ENCODE measurements around the gene MGAT3. TPM values are rescaled to one million over a fixed set of nuclear protein-coding genes. Genes with fewer than 3 reads are reported as not detected.
A peak's percentile ranks its signal among the peaks of the same experiment; 100 is the strongest.

The MGAT3 gene
- polyA plus RNA-seq, 1 of the 3 experiments (the other 2 are of a cell fraction): 0.16 TPM

GRCh38 chr22:39524089-39524752 lies 67.4 kb downstream of the MGAT3 start:
- no peak overlapping the region for H3K4me2 ChIP-seq
- 97% methylated on average over 5 of the region's 13 CpGs for WGBS (ENCODE audit: low lambda C conversion rate)
- H3K27ac ChIP-seq (ENCODE audit: low read depth in 2 of 2, low read length in 1 of 2): no peak overlapping the region
- no peak overlapping the region for H3K9ac ChIP-seq
- H3K9me3 ChIP-seq: no peaks in the 10 kb centered on the region
- peaks cover 40% of the 10 kb centered on the region for H3K79me2 ChIP-seq (ENCODE audit: insufficient read depth)
- H2AFZ ChIP-seq (ENCODE audit: low read depth): no peak overlapping the region
- no peak overlapping the region for H3K4me3 ChIP-seq (ENCODE audit: low read depth in 2 of 2, low read length in 1 of 2)
- H3K36me3 ChIP-seq (replicated peaks in 1 of 2; ENCODE audit: control insufficient read depth in 1 of 2, insufficient read depth in 2 of 2, low read length in 1 of 2): peaks cover 14 to 20% of the 10 kb centered on the region in 2 experiments
- peaks cover 0 to 24% of the 10 kb centered on the region in 2 experiments; a peak in 1 of 4 replicates for H3K4me1 ChIP-seq (ENCODE audit: control insufficient read depth in 1 of 2, insufficient read depth in 2 of 2, low read depth in 1 of 2, low read length in 1 of 2)
- TF ChIP-seq POLR2AphosphoS5 (IDR thresholded peaks at IDR 0.05; ENCODE audit: low read depth, low read length) (peak; percentile 51; the same call in 1 of the 2 replicates), EZH2phosphoT487 (IDR thresholded peaks at IDR 0.05; ENCODE audit: borderline replicate concordance, low read depth) (no peak)
- POLR2A ChIA-PET: interaction anchor here (0.6 to 2.2 kb wide), 4 partner anchors 26 to 762 kb away, joined by 3 to 7 read pairs (median 4); no protein-coding TSS in a partner anchor
- no peaks in the 10 kb centered on the region for H3K9me2 ChIP-seq
- H3K27me3 ChIP-seq (ENCODE audit: insufficient read depth): no peaks in the 10 kb centered on the region
- peaks cover 67% of the 10 kb centered on the region for H4K20me1 ChIP-seq (ENCODE audit: insufficient read depth)
- H3F3A ChIP-seq (replicated peaks; ENCODE audit: insufficient read depth): peaks cover 25% of the 10 kb centered on the region
- DNase-seq: no peak
- CTCF ChIA-PET: interaction anchor here (0.6 to 1.7 kb wide), 6 partner anchors 11 to 124 kb away, joined by 3 to 8 read pairs (median 4); partner anchors contain the start of gene TAB1

GRCh38 chr22:39524753-39525657 lies 68.2 kb downstream of the MGAT3 start:
- no peak overlapping the region for H3K4me3 ChIP-seq (ENCODE audit: low read depth in 2 of 2, low read length in 1 of 2)
- no peak overlapping the region for H3K9ac ChIP-seq
- peaks cover 14 to 23% of the 10 kb centered on the region in 2 experiments for H3K36me3 ChIP-seq (replicated peaks in 1 of 2; ENCODE audit: control insufficient read depth in 1 of 2, insufficient read depth in 2 of 2, low read length in 1 of 2)
- TF ChIP-seq CHD2 (IDR thresholded peaks at IDR 0.05; ENCODE audit: low read length, partially characterized antibody) (no peak), TCF12 (IDR thresholded peaks at IDR 0.05) (no peak)
- H3K9me3 ChIP-seq: no peaks in the 10 kb centered on the region
- no peaks in the 10 kb centered on the region for H3K9me2 ChIP-seq
- 98% methylated on average over 4 of the region's 10 CpGs for WGBS (ENCODE audit: low lambda C conversion rate)
- no peak for DNase-seq
- no peak overlapping the region for H2AFZ ChIP-seq (ENCODE audit: low read depth)
- H3K4me1 ChIP-seq (ENCODE audit: control insufficient read depth in 1 of 2, insufficient read depth in 2 of 2, low read depth in 1 of 2, low read length in 1 of 2): peaks cover 4 to 29% of the 10 kb centered on the region in 2 experiments; a peak in 2 of 4 replicates
- H4K20me1 ChIP-seq (ENCODE audit: insufficient read depth): peaks cover 67% of the 10 kb centered on the region
- no peaks in the 10 kb centered on the region for H3K27me3 ChIP-seq (ENCODE audit: insufficient read depth)
- CTCF ChIA-PET: interaction anchor here (0.9 to 1.7 kb wide), 4 partner anchors 10 to 125 kb away, joined by 3 to 8 read pairs (median 4); partner anchors contain the start of gene TAB1
- no peak overlapping the region for H3K4me2 ChIP-seq
- no peak overlapping the region for H3K27ac ChIP-seq (ENCODE audit: low read depth in 2 of 2, low read length in 1 of 2)
- POLR2A ChIA-PET: interaction anchor here (0.7 to 1.0 kb wide), 2 partner anchors 158 to 205 kb away, joined by 3 read pairs; no protein-coding TSS in a partner anchor
- peaks cover 40% of the 10 kb centered on the region for H3K79me2 ChIP-seq (ENCODE audit: insufficient read depth)
- H3F3A ChIP-seq (replicated peaks; ENCODE audit: insufficient read depth): peaks cover 25% of the 10 kb centered on the region

- 100% methylated on average over 2 of the region's 4 CpGs for WGBS (ENCODE audit: low lambda C conversion rate)
- H4K20me1 ChIP-seq (ENCODE audit: insufficient read depth): peaks cover 67% of the 10 kb centered on the region
These were observed 68.8 kb downstream of the MGAT3 start for GRCh38 chr22:39525658-39525975.

More at GRCh38 chr22:39525658-39525975, 68.8 kb downstream of the MGAT3 start:
- peaks cover 38% of the 10 kb centered on the region for H3K79me2 ChIP-seq (ENCODE audit: insufficient read depth)
- no peaks in the 10 kb centered on the region for H3K9me2 ChIP-seq
- ChIA-PET POLR2A (interaction anchor here (0.7 kb wide), 1 partner anchor 158 kb away, joined by 3 read pairs; no protein-coding TSS in a partner anchor), CTCF (no interaction called here)
- peaks cover 4 to 29% of the 10 kb centered on the region in 2 experiments; a peak in 2 of 4 replicates for H3K4me1 ChIP-seq (ENCODE audit: control insufficient read depth in 1 of 2, insufficient read depth in 2 of 2, low read depth in 1 of 2, low read length in 1 of 2)
- no peak for TF ChIP-seq SIN3A (IDR thresholded peaks at IDR 0.05; ENCODE audit: borderline replicate concordance, low read depth, low read length)
- TF ChIP-seq RAD21 (IDR thresholded peaks at IDR 0.05; ENCODE audit: low read length): no peak
- no peak for TF ChIP-seq ELF1 (IDR thresholded peaks at IDR 0.05)
- TF ChIP-seq IRF3 (IDR thresholded peaks at IDR 0.05; ENCODE audit: low read depth, low read length): no peak
- no peak for TF ChIP-seq TCF12 (IDR thresholded peaks at IDR 0.05)
- peaks cover 25% of the 10 kb centered on the region for H3F3A ChIP-seq (replicated peaks; ENCODE audit: insufficient read depth)
- peaks cover 14 to 25% of the 10 kb centered on the region in 2 experiments for H3K36me3 ChIP-seq (replicated peaks in 1 of 2; ENCODE audit: control insufficient read depth in 1 of 2, insufficient read depth in 2 of 2, low read length in 1 of 2)
- no peak overlapping the region for H3K9ac ChIP-seq
- H3K4me3 ChIP-seq (ENCODE audit: low read depth in 2 of 2, low read length in 1 of 2): no peak overlapping the region
- H3K27me3 ChIP-seq (ENCODE audit: insufficient read depth): no peaks in the 10 kb centered on the region
- H3K9me3 ChIP-seq: no peaks in the 10 kb centered on the region
- no peak overlapping the region for H3K4me2 ChIP-seq
- H2AFZ ChIP-seq (ENCODE audit: low read depth): no peak overlapping the region
- H3K27ac ChIP-seq (ENCODE audit: low read depth in 2 of 2, low read length in 1 of 2): no peak overlapping the region
- DNase-seq: no peak

All from SK-N-SH (cell line).